Measurements from ENCODE around the gene FGD6.

FGD6 gene

GRCh38 chr12:95231190-95231589 is 13.9 kb upstream of the FGD6 start:
- TF ChIP-seq CTCF (IDR thresholded peaks at IDR 0.05; ENCODE audit: borderline replicate concordance, insufficient read depth, low read depth, low read length), result no peak

GRCh38 chr12:95230313-95230712 is 13.0 kb upstream of the FGD6 start:
- H3K4me3 ChIP-seq (ENCODE audit: low read depth, low read length), result no peak overlapping the region
- no peak for TF ChIP-seq CTCF (IDR thresholded peaks at IDR 0.05; ENCODE audit: borderline replicate concordance, insufficient read depth, low read depth, low read length)

More at GRCh38 chr12:95231190-95231589, 13.9 kb upstream of the FGD6 start:
- no peak overlapping the region for H3K4me3 ChIP-seq (ENCODE audit: low read depth, low read length)

GRCh38 chr12:95229636-95230035 is 12.4 kb upstream of the FGD6 start:
- H3K4me3 ChIP-seq (ENCODE audit: low read depth, low read length), result no peak overlapping the region
- TF ChIP-seq CTCF (IDR thresholded peaks at IDR 0.05; ENCODE audit: borderline replicate concordance, insufficient read depth, low read depth, low read length), result no peak

GRCh38 chr12:95228617-95229016 is 11.3 kb upstream of the FGD6 start:
- no peak overlapping the region for H3K4me3 ChIP-seq (ENCODE audit: low read depth, low read length)
- no peak for TF ChIP-seq CTCF (IDR thresholded peaks at IDR 0.05; ENCODE audit: borderline replicate concordance, insufficient read depth, low read depth, low read length)

- no peak for TF ChIP-seq CTCF (IDR thresholded peaks at IDR 0.05; ENCODE audit: borderline replicate concordance, insufficient read depth, low read depth, low read length)
- H3K4me3 ChIP-seq (ENCODE audit: low read depth, low read length), result no peak overlapping the region
Measured at GRCh38 chr12:95227818-95228356, 10.6 kb upstream of the FGD6 start.

GRCh38 chr12:95225645-95226212 is 8.5 kb upstream of the FGD6 start:
- no peak for TF ChIP-seq CTCF (IDR thresholded peaks at IDR 0.05; ENCODE audit: borderline replicate concordance, insufficient read depth, low read depth, low read length)
- no peak overlapping the region for H3K4me3 ChIP-seq (ENCODE audit: low read depth, low read length)
